Trophoblast cell (in vitro differentiated cells and primary cell): ENCODE data around the gene ZNF821.
"Not testable (repeated sequence)": the region's sequence is repeated elsewhere in the genome, so short reads cannot be mapped to it uniquely, and the experiment has no call there.

Source experiments
- DNase-seq, 2 donors: peaks; one replicate each; pipeline ENCODE4 v3.0.0-alpha.2; 2016
- H2AFZ ChIP-seq: 2 replicates; pipeline ENCODE4 v1.6.1; 2013; ENCODE audit warnings: low read length, moderate library complexity, mild to moderate bottlenecking; ENCODE audit not compliant: insufficient read depth, poor library complexity
- H2AK5ac ChIP-seq: 2 replicates; pipeline ENCODE4 v1.6.1; 2013; ENCODE audit warnings: mild to moderate bottlenecking, low read length
- H2BK120ac ChIP-seq: 2 replicates; pipeline ENCODE4 v1.6.1; 2013; ENCODE audit warnings: low read length, mild to moderate bottlenecking, moderate library complexity; ENCODE audit not compliant: insufficient read depth, poor library complexity
- H2BK12ac ChIP-seq: 2 replicates; pipeline ENCODE4 v1.6.1; 2013; ENCODE audit warnings: mild to moderate bottlenecking, low read length, moderate library complexity
- H2BK5ac ChIP-seq: 2 replicates; pipeline ENCODE4 v1.6.1; 2013; ENCODE audit warnings: low read length, low read depth, moderate library complexity, mild to moderate bottlenecking; ENCODE audit not compliant: poor library complexity
- H3K14ac ChIP-seq: 2 replicates; pipeline ENCODE4 v1.6.1; 2013; ENCODE audit warnings: mild to moderate bottlenecking, low read length
- H3K18ac ChIP-seq: 2 replicates; pipeline ENCODE4 v1.6.1; 2013; ENCODE audit warnings: mild to moderate bottlenecking, low read length
- H3K23ac ChIP-seq: 2 replicates; pipeline ENCODE4 v1.6.1; 2013; ENCODE audit warnings: low read length
- H3K27ac ChIP-seq: 2 replicates; pipeline ENCODE4 v1.5.1; 2013; ENCODE audit warnings: low read depth, mild to moderate bottlenecking, inconsistent platforms, low read length, moderate library complexity
- H3K27me3 ChIP-seq: 2 replicates; pipeline ENCODE4 v1.6.1; 2013; ENCODE audit warnings: inconsistent platforms, mild to moderate bottlenecking, low read length, moderate library complexity; ENCODE audit not compliant: insufficient read depth
- H3K36me3 ChIP-seq, 2 experiments: 1 replicate in 1 of 2; 2 replicates in 1 of 2; pipeline ENCODE4 v1.6.1; 2013; ENCODE audit warnings: low read length in 2 of 2, mild to moderate bottlenecking in 2 of 2, moderate library complexity in 1 of 2; ENCODE audit not compliant: insufficient read depth in 2 of 2, control insufficient read depth in 1 of 2
- H3K4ac ChIP-seq: 2 replicates; pipeline ENCODE4 v1.6.1; 2013; ENCODE audit warnings: low read depth, mild to moderate bottlenecking, low read length, moderate library complexity
- H3K4me1 ChIP-seq, 2 experiments: 1 replicate in 1 of 2; 2 replicates in 1 of 2; pipeline ENCODE4 v1.6.1; 2013; ENCODE audit warnings: low read length in 2 of 2, mild to moderate bottlenecking in 2 of 2, moderate library complexity in 1 of 2; ENCODE audit not compliant: insufficient read depth in 2 of 2, control insufficient read depth in 1 of 2
- H3K4me2 ChIP-seq: 2 replicates; pipeline ENCODE4 v1.6.1; 2013; ENCODE audit warnings: inconsistent platforms, mild to moderate bottlenecking, low read length, moderate library complexity
- H3K4me3 ChIP-seq: 2 replicates; pipeline ENCODE4 v1.5.1; 2013; ENCODE audit warnings: mild to moderate bottlenecking, low read depth, low read length, inconsistent platforms
- H3K79me1 ChIP-seq: one replicate; pipeline ENCODE4 v1.6.1; 2013; ENCODE audit warnings: low read length
- H3K79me2 ChIP-seq: 2 replicates; pipeline ENCODE4 v1.6.1; 2013; ENCODE audit warnings: low read length, mild to moderate bottlenecking; ENCODE audit not compliant: control insufficient read depth, insufficient read depth, poor library complexity
- H3K9ac ChIP-seq: 2 replicates; pipeline ENCODE4 v1.6.1; 2013; ENCODE audit warnings: mild to moderate bottlenecking, low read length
- H3K9me3 ChIP-seq: 2 replicates; pipeline ENCODE4 v1.6.1; 2013; ENCODE audit warnings: low read depth, mild to moderate bottlenecking, control low read depth, inconsistent platforms, low read length; ENCODE audit not compliant: insufficient read depth
- H4K12ac ChIP-seq: 2 replicates; pipeline ENCODE4 v1.6.1; 2013; ENCODE audit warnings: low read depth, mild to moderate bottlenecking, low read length, moderate library complexity
- H4K8ac ChIP-seq: 2 replicates; pipeline ENCODE4 v1.6.1; 2013; ENCODE audit warnings: low read depth, mild to moderate bottlenecking, low read length, moderate library complexity
- H4K91ac ChIP-seq: one replicate; pipeline ENCODE4 v1.6.1; 2013; ENCODE audit warnings: low read depth, mild to moderate bottlenecking, low read length, moderate library complexity
- WGBS: extraction: QIAGEN DNeasy Blood & Tissue Kit; methylation state at CpG from one replicate; pipeline ENCODE4 v1.1.7; 2013; ENCODE audit warnings: missing lambda C conversion rate; ENCODE audit not compliant: insufficient read length, insufficient coverage; ENCODE audit errors: extremely low coverage; 5-methylcytosine and 5-hydroxymethylcytosine counted together

The ZNF821 gene

DNA sequence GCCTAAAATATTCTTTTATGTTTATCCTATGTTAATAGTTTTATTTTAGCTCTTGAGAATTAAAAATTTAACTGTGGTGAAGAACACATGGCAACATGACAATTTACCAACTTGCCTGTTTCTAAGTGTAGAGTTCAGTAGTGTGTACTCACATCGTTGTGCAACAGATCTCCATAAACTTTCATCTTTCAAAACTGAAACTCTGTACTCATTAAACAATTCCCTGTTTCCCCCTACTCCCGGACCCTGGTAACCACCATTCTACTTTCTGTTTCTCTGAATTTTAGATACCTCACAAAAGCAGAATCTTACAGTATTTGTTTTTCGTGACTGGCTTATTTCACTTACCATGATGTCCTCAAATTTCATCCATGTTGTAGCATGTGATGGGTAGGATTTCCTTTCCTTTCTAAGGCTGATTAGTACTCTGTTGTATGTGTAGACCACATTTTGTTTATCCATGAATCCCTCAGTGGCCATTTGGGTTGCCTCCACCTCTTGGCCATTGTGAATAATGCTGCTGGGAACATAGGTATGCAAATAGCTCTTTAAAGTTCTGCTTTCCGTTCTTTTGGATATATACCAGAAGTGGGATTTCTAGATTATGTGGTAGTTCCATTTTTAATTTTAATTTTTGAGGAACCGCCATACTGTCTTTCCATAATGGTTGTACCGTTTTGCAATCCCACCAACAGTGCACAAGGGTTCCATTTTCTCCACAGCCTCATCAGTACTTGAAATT, 28.7 kb upstream of the ZNF821 start:
- H3K9me3 ChIP-seq = no peaks in the 10 kb centered on the region
- H4K8ac ChIP-seq = no peak overlapping the region
- no peak overlapping the region for H2AFZ ChIP-seq
- H3K14ac ChIP-seq = no peak overlapping the region
- DNase-seq = no peak
- H4K12ac ChIP-seq = no peak overlapping the region
- peaks cover 15 to 16% of the 10 kb centered on the region in 2 experiments for H3K36me3 ChIP-seq
- H3K4me2 ChIP-seq = no peak overlapping the region
- H2BK12ac ChIP-seq = no peak overlapping the region
- H4K91ac ChIP-seq = no peak overlapping the region
- no peak overlapping the region for H3K18ac ChIP-seq
- no peak overlapping the region for H3K9ac ChIP-seq
- no peak overlapping the region for H3K4me3 ChIP-seq
- H2BK5ac ChIP-seq = no peak overlapping the region
- WGBS = no CpG with 5 or more reads among the region's 6 CpGs
- H2BK120ac ChIP-seq = no peak overlapping the region
- no peak overlapping the region for H2AK5ac ChIP-seq
- no peaks in the 10 kb centered on the region for H3K79me1 ChIP-seq
- peak overlapping the region; percentile 85 for H3K23ac ChIP-seq
- H3K79me2 ChIP-seq = peaks cover 18% of the 10 kb centered on the region
- H3K27ac ChIP-seq = no peak overlapping the region
- peak overlapping the region; percentile 93 for H3K4ac ChIP-seq
- H3K4me1 ChIP-seq = no peaks in the 10 kb centered on the region
- no peaks in the 10 kb centered on the region for H3K27me3 ChIP-seq

GRCh38 chr16:71911121-71911520, 27.1 kb upstream of the ZNF821 start:
- Histone ChIP-seq H2BK12ac (no peak overlapping the region), H3K4me3 (no peak overlapping the region), H2AFZ (no peak overlapping the region), H4K12ac (no peak overlapping the region), H3K23ac (no peak overlapping the region), H3K27ac (no peak overlapping the region), H3K79me1 (no peaks in the 10 kb centered on the region), H3K27me3 (no peaks in the 10 kb centered on the region), H4K8ac (no peak overlapping the region), H3K14ac (no peak overlapping the region), H3K79me2 (peaks cover 22% of the 10 kb centered on the region), H3K18ac (no peak overlapping the region), H2BK5ac (no peak overlapping the region), H3K4me1 (no peaks in the 10 kb centered on the region), H3K9me3 (no peaks in the 10 kb centered on the region), H3K36me3 (peaks cover 9 to 12% of the 10 kb centered on the region in 2 experiments), H2BK120ac (no peak overlapping the region), H3K9ac (no peak overlapping the region), H2AK5ac (no peak overlapping the region), H3K4ac (peak overlapping the region; percentile 72), H4K91ac (no peak overlapping the region), H3K4me2 (no peak overlapping the region)
- DNase-seq = peak; percentile 50 to 82
- no CpG with 5 or more reads among the region's 7 CpGs for WGBS

- H3K9ac ChIP-seq = not testable (repeated sequence)
- no CpG with 5 or more reads among the region's 6 CpGs for WGBS
Measured at GRCh38 chr16:71905765-71906164, 21.8 kb upstream of the ZNF821 start.

DNA sequence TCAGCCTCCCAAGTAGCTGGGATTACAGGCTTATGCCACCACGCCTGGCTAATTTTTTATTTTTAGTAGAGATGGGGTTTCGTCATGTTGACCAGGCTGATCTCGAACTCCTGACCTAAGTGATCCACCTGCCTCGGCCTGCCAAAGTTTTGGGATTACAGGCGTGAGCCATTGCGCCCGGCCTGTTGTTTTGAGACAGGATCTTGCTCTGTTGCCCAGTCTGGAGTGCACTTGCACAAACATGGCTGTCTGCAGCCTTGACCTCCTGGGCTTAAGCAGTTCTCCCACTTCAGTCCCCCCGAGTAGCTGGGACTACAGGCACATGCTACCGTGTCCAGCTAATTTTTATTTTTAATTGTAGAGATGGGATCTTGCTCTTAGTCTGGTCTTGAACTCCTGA, 20.3 kb upstream of the ZNF821 start:
- no peak overlapping the region for H2AK5ac ChIP-seq
- no peak overlapping the region for H3K4me3 ChIP-seq
- H2BK12ac ChIP-seq = no peak overlapping the region
- peaks cover 39% of the 10 kb centered on the region for H3K79me2 ChIP-seq
- no peaks in the 10 kb centered on the region for H3K4me1 ChIP-seq
- H3K4ac ChIP-seq = peak overlapping the region; percentile 89
- no peak for DNase-seq
- no peak overlapping the region for H3K18ac ChIP-seq
- no peaks in the 10 kb centered on the region for H3K27me3 ChIP-seq
- H3K9ac ChIP-seq = no peak overlapping the region
- no peak overlapping the region for H4K8ac ChIP-seq
- no peak overlapping the region for H4K91ac ChIP-seq
- H3K23ac ChIP-seq = no peak overlapping the region
- no peak overlapping the region for H3K27ac ChIP-seq
- no CpG with 5 or more reads among the region's 9 CpGs for WGBS
- no peak overlapping the region for H4K12ac ChIP-seq
- H3K14ac ChIP-seq = no peak overlapping the region
- H2AFZ ChIP-seq = no peak overlapping the region
- no peaks in the 10 kb centered on the region for H3K79me1 ChIP-seq
- no peak overlapping the region for H2BK5ac ChIP-seq
- H2BK120ac ChIP-seq = no peak overlapping the region
- no peaks in the 10 kb centered on the region for H3K9me3 ChIP-seq
- peaks cover 3 to 12% of the 10 kb centered on the region in 2 experiments for H3K36me3 ChIP-seq
- H3K4me2 ChIP-seq = no peak overlapping the region

More at GRCh38 chr16:71905765-71906164, 21.8 kb upstream of the ZNF821 start:
- Histone ChIP-seq H3K79me2 (peaks cover 39% of the 10 kb centered on the region), H3K36me3 (peaks cover 4 to 14% of the 10 kb centered on the region in 2 experiments), H3K4ac (peak overlapping the region; percentile 90)
- H3K23ac ChIP-seq, H4K8ac ChIP-seq, H2AFZ ChIP-seq, H2BK5ac ChIP-seq, H3K14ac ChIP-seq, H2BK120ac ChIP-seq, H3K4me2 ChIP-seq, H3K9me3 ChIP-seq, H3K18ac ChIP-seq, H2BK12ac ChIP-seq, H3K4me3 ChIP-seq, H2AK5ac ChIP-seq, DNase-seq, H4K91ac ChIP-seq, H3K4me1 ChIP-seq, H3K27ac ChIP-seq, H3K79me1 ChIP-seq, H4K12ac ChIP-seq, H3K27me3 ChIP-seq: not testable (repeated sequence)
